ENCODE data around the gene RPS2. TPM values are rescaled to one million over a fixed set of nuclear protein-coding genes. Genes with fewer than 3 reads are reported as not detected.

Gene RPS2
- total and polyA plus RNA-seq, 2 of the 8 experiments (the other 6 are each of a cell fraction or from before 2014, with no cell fraction given): 4,042 to 16,783 TPM

GRCh38 chr16:1932050-1933028 is 32.3 kb downstream of the RPS2 start:
- H3K27ac ChIP-seq (ENCODE audit: low read depth, low read length): no peak overlapping the region
- no peak overlapping the region for H3K18ac ChIP-seq (ENCODE audit: extremely low read depth, low read length)
- no peak overlapping the region for H2AK5ac ChIP-seq (ENCODE audit: low read depth, low read length)
- H3K23me2 ChIP-seq (ENCODE audit: low read depth, low read length): no peaks in the 10 kb centered on the region
- no peak overlapping the region for H4K91ac ChIP-seq (replicated peaks; ENCODE audit: insufficient read length, low read length)
- H3K27me3 ChIP-seq (replicated peaks in 1 of 4; ENCODE audit: control insufficient read depth in 3 of 4, extremely low read depth in 1 of 4, insufficient read depth in 3 of 4, low read length in 3 of 4): peaks cover 0 to 13% (median 8%) of the 10 kb centered on the region in 4 experiments; a peak in 5 of 7 replicates
- H3K79me2 ChIP-seq (ENCODE audit: control insufficient read depth in 1 of 2, insufficient read depth in 2 of 2, low read length in 2 of 2): no peaks in the 10 kb centered on the region
- H3K9me3 ChIP-seq (ENCODE audit: insufficient read depth in 2 of 2, low read depth in 1 of 2, low read length in 1 of 2): no peaks in the 10 kb centered on the region
- DNase-seq (ENCODE audit: low read depth in 1 of 2, low spot score in 2 of 2) (no peak), FAIRE-seq (no peak)
- no peak overlapping the region; the same call in 1 of the 2 replicates for H2BK15ac ChIP-seq (ENCODE audit: low read length)
- no peak overlapping the region for H3K4me3 ChIP-seq (ENCODE audit: extremely low read depth in 1 of 4, insufficient read depth in 2 of 4, low read depth in 3 of 4, low read length in 4 of 4)
- H2AFZ ChIP-seq (ENCODE audit: low read length): no peak overlapping the region
- H4K8ac ChIP-seq (ENCODE audit: extremely low read depth, insufficient read depth, low read length): no peak overlapping the region; the same call in 1 of the 2 replicates
- no peak overlapping the region for H3K14ac ChIP-seq (ENCODE audit: insufficient read length)
- H3K79me1 ChIP-seq (ENCODE audit: low read depth, low read length): no peaks in the 10 kb centered on the region
- no peak overlapping the region for H3K23ac ChIP-seq (ENCODE audit: insufficient read length)
- H2BK120ac ChIP-seq (replicated peaks; ENCODE audit: low read depth, low read length): no peak overlapping the region
- H2BK5ac ChIP-seq (ENCODE audit: low read depth, low read length): no peak overlapping the region; the same call in 1 of the 2 replicates
- peaks cover 0 to 6% (median 2%) of the 10 kb centered on the region in 4 experiments; a peak in 4 of 7 replicates for H3K4me1 ChIP-seq (replicated peaks in 1 of 4; ENCODE audit: control insufficient read depth in 3 of 4, insufficient read depth in 4 of 4, low read length in 3 of 4)
- H3K4me2 ChIP-seq (ENCODE audit: insufficient read depth in 1 of 2, low read depth in 2 of 2, low read length in 2 of 2): no peak overlapping the region
- ChIA-PET POLR2A (ENCODE audit: partially characterized antibody) (interaction anchor here (0.7 to 3.4 kb wide), 13 partner anchors 9 to 263 kb away, joined by 3 to 25 read pairs (median 5); partner anchors contain the start of genes MSRB1, NDUFB10, RNF151 and RPS2), CTCF (ENCODE audit: partially characterized antibody) (interaction anchor here (0.6 to 8.0 kb wide), 19 partner anchors 9 to 150 kb away, joined by 3 to 75 read pairs (median 4); partner anchors contain the start of genes NUBP2 and SPSB3)
- no peak overlapping the region; the same call in 1 of the 2 replicates for H2BK12ac ChIP-seq (ENCODE audit: low read depth, low read length)
- 77% methylated on average over 19 of the region's 19 CpGs; no CpG with 5 or more reads in 1 of the 2 experiments for WGBS, 2 experiments (ENCODE audit: extremely low coverage in 1 of 2, insufficient coverage in 1 of 2, insufficient read length in 1 of 2, insufficient replicate concordance in 2 of 2, low coverage in 1 of 2, low lambda C conversion rate in 2 of 2, missing lambda C conversion rate in 1 of 2)
- H4K5ac ChIP-seq (ENCODE audit: insufficient read length, low read depth, low read length): no peak overlapping the region
- H4K20me1 ChIP-seq (replicated peaks in 1 of 2; ENCODE audit: control insufficient read depth in 1 of 2, insufficient read depth in 2 of 2, low read length in 2 of 2): peaks cover 0 to 3% of the 10 kb centered on the region in 2 experiments
- H3K36me3 ChIP-seq (ENCODE audit: control insufficient read depth in 2 of 4, insufficient read depth in 4 of 4, low read length in 3 of 4): no peaks in the 10 kb centered on the region
- H3K56ac ChIP-seq (replicated peaks; ENCODE audit: insufficient read length, low read depth, low read length): no peak overlapping the region
- no peak overlapping the region for H2BK20ac ChIP-seq (ENCODE audit: low read length)
- H3K4ac ChIP-seq (replicated peaks; ENCODE audit: insufficient read length, low read depth, low read length): peak overlapping the region; percentile 36
- no peak overlapping the region for H3K9ac ChIP-seq (replicated peaks in 1 of 4; ENCODE audit: extremely low read depth in 1 of 4, low read depth in 3 of 4, low read length in 3 of 4)
- TF ChIP-seq PHF8 (conservative IDR thresholded peaks at IDR 0.05; ENCODE audit: low read depth, low read length) (no peak), SP4 (IDR thresholded peaks at IDR 0.05; ENCODE audit: low read length) (no peak), KDM5A (IDR thresholded peaks at IDR 0.05; ENCODE audit: low read length) (no peak), CHD1 (IDR thresholded peaks at IDR 0.05; ENCODE audit: low read depth, low read length) (no peak), KDM1A (IDR thresholded peaks at IDR 0.05; ENCODE audit: borderline replicate concordance, low read length) (peak; percentile 36; the same call in 1 of the 2 replicates), RAD21 (IDR thresholded peaks at IDR 0.05 in 1 of 2, conservative IDR thresholded peaks at IDR 0.05 in 1 of 2; ENCODE audit: low read depth in 2 of 2, low read length in 2 of 2) (peak; percentile 57 to 63), POLR2A (IDR thresholded peaks at IDR 0.05; ENCODE audit: control extremely low read depth in 1 of 2, low read depth in 2 of 2, low read length in 2 of 2) (no peak)
- TF ChIP-seq, protein P1, sequence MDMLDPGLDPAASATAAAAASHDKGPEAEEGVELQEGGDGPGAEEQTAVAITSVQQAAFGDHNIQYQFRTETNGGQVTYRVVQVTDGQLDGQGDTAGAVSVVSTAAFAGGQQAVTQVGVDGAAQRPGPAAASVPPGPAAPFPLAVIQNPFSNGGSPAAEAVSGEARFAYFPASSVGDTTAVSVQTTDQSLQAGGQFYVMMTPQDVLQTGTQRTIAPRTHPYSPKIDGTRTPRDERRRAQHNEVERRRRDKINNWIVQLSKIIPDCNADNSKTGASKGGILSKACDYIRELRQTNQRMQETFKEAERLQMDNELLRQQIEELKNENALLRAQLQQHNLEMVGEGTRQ (IDR thresholded peaks at IDR 0.05; ENCODE audit: low read length): no peak
- TF ChIP-seq, protein P2, sequence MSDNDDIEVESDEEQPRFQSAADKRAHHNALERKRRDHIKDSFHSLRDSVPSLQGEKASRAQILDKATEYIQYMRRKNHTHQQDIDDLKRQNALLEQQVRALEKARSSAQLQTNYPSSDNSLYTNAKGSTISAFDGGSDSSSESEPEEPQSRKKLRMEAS (IDR thresholded peaks at IDR 0.05): peak; percentile 48

Data from H1 (cell line).